Activated naive CD4-positive, alpha-beta T cell treated with anti-CD3 and anti-CD28 coated beads, Interleukin-2, amount 50 U/mL, for 24 hours (primary cell): ENCODE data around the gene RANBP3.
"Not testable (repeated sequence)": the region's sequence is repeated elsewhere in the genome, so short reads cannot be mapped to it uniquely, and the experiment has no call there.

Source experiments
- H3K27ac Mint-ChIP-seq: one replicate; pipeline ENCODE4 v1.8.0; 2021; ENCODE audit warnings: mild to moderate bottlenecking, mixed read lengths
- H3K27me3 Mint-ChIP-seq: one replicate; pipeline ENCODE4 v1.8.0; 2021; ENCODE audit warnings: mixed read lengths
- H3K36me3 Mint-ChIP-seq: one replicate; pipeline ENCODE4 v1.8.0; 2021; ENCODE audit warnings: mixed read lengths
- H3K4me1 Mint-ChIP-seq: one replicate; pipeline ENCODE4 v1.8.0; 2021; ENCODE audit warnings: mixed read lengths
- H3K4me3 Mint-ChIP-seq: one replicate; pipeline ENCODE4 v1.8.0; 2021; ENCODE audit warnings: mild to moderate bottlenecking, mixed read lengths
- H3K9me3 Mint-ChIP-seq: one replicate; pipeline ENCODE4 v1.8.0; 2021; ENCODE audit warnings: mixed read lengths

RANBP3 gene

GRCh38 chr19:5966941-5967340, 11.0 kb downstream of the RANBP3 start:
- no peak overlapping the region for H3K4me3 Mint-ChIP-seq
- no peaks in the 10 kb centered on the region for H3K9me3 Mint-ChIP-seq
- peak overlapping the region; percentile 14 for H3K27ac Mint-ChIP-seq
- no peaks in the 10 kb centered on the region for H3K27me3 Mint-ChIP-seq
- H3K36me3 Mint-ChIP-seq: no peaks in the 10 kb centered on the region
- peaks cover 92% of the 10 kb centered on the region for H3K4me1 Mint-ChIP-seq

DNA sequence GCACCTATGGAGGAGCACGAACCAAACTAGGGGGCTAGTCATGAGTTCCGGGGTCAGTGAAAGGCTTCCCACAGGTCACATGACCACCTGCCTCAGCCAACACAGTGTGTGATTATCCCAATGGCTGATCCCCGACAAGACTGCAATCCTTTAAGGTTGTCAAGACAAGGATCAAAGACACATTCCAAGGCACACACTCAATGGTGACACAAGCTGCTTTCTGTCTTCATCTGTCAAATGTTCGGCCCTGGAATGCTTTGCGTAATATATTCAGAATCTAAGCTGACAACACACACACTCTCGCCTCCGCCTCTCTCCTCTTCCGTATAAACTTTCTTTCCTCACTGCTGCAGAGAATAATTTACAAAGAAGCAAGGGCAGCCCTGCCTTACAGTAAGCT, 11.7 kb downstream of the RANBP3 start:
- peaks cover 93% of the 10 kb centered on the region for H3K4me1 Mint-ChIP-seq
- H3K27ac Mint-ChIP-seq: peak overlapping the region; percentile 94
- peak overlapping the region; percentile 42 for H3K4me3 Mint-ChIP-seq

DNA sequence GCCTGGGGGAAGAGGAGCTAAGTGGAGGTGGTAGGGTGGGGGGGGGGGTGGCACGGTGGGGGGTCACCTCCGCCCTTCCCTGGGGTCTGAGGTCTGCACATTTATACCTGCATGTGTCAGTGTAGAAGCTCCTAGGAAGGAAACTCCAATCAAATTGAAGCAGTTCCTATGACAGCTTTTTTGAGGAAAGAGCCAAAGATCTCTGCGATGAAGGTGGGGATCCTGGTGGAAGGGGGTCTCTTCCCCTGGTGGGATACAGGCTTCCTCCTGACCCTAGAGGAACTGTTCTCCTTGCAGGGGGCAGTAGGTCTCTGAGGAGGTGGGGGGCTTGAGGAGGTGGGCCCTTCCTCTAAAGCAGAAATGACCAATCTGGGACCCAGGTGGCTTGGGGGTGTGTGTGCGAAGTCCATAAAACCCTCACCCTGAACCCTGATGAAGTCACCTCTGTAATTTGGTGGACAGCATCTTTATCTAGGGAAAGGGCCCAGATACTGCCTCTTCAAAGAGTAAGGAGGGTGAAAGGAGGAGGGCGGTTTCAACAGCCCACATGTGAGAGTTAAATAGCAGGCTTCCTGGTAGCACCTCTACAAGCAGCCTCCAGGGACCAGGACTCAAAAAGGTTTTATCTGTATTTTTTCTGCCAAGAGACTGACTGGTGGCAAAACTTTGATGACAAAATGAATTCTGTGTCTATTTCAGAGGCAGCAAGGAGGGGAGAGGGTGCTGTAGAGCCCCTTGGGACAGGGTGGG, 12.9 kb downstream of the RANBP3 start:
- Mint-ChIP-seq H3K4me1 (peaks cover 96% of the 10 kb centered on the region), H3K9me3 (no peaks in the 10 kb centered on the region), H3K27me3 (no peaks in the 10 kb centered on the region), H3K27ac (no peak overlapping the region), H3K4me3 (peak overlapping the region; percentile 42), H3K36me3 (no peaks in the 10 kb centered on the region)

More for the DNA sequence above, 11.7 kb downstream of the RANBP3 start:
- H3K27me3 Mint-ChIP-seq: no peaks in the 10 kb centered on the region
- H3K36me3 Mint-ChIP-seq: no peaks in the 10 kb centered on the region
- H3K9me3 Mint-ChIP-seq: no peaks in the 10 kb centered on the region

- peaks cover 99% of the 10 kb centered on the region for H3K4me1 Mint-ChIP-seq
- H3K27ac Mint-ChIP-seq: peak overlapping the region; percentile 97
- no peaks in the 10 kb centered on the region for H3K36me3 Mint-ChIP-seq
- H3K27me3 Mint-ChIP-seq: no peaks in the 10 kb centered on the region
- H3K9me3 Mint-ChIP-seq: no peaks in the 10 kb centered on the region
- peak overlapping the region; percentile 39 for H3K4me3 Mint-ChIP-seq
These were observed 14.1 kb downstream of the RANBP3 start for GRCh38 chr19:5963855-5964254.

DNA sequence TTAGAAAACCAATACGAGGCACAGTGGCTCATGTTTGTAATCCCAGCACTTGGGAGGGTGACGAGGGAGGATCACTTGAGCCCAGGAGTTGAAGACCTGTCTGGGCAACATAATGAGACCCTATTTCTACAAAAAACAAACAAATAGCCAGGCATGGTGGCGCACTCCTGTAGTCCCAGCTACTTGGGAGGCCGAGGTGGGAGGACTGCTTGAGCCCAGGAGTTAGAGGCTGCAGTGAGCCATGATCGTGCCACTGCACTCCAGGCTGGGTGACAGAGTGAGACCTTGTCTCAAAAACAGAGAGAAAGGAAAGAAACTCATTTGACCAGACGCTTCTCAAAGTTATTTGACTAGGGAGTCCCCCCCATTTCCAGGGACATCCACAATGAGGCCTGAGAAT, 14.7 kb downstream of the RANBP3 start:
- Mint-ChIP-seq H3K27ac (peak overlapping the region; percentile 97), H3K4me1 (peaks cover 96% of the 10 kb centered on the region)
- H3K9me3 Mint-ChIP-seq, H3K27me3 Mint-ChIP-seq, H3K4me3 Mint-ChIP-seq, H3K36me3 Mint-ChIP-seq: not testable (repeated sequence)

GRCh38 chr19:5961969-5962945, 15.7 kb downstream of the RANBP3 start:
- H3K36me3 Mint-ChIP-seq: peaks cover 3% of the 10 kb centered on the region
- no peaks in the 10 kb centered on the region for H3K27me3 Mint-ChIP-seq
- H3K4me1 Mint-ChIP-seq: peaks cover 95% of the 10 kb centered on the region

DNA sequence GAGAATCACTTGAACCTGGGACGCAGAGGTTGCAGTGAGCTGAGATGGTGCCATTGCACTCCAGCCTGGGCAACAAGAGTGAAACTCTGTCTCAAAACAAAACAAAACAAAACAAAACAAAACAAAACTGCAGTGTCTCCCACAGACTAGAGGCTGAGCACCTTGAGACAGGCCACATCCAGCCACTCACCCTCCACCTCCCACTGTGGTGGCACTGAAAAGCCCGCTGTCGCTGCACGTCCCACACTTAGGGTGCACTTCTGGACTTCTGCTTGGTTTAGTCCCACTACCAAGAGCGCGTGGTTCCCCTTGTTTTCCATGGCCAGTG, 16.3 kb downstream of the RANBP3 start:
- H3K27ac Mint-ChIP-seq: peak overlapping the region; percentile 97
- H3K4me3 Mint-ChIP-seq: peak overlapping the region; percentile 79
- H3K4me1 Mint-ChIP-seq: peaks cover 95% of the 10 kb centered on the region
- not testable (repeated sequence) for H3K9me3 Mint-ChIP-seq, H3K36me3 Mint-ChIP-seq, H3K27me3 Mint-ChIP-seq

More at GRCh38 chr19:5961969-5962945, 15.7 kb downstream of the RANBP3 start:
- Mint-ChIP-seq H3K9me3 (no peaks in the 10 kb centered on the region), H3K27ac (peak overlapping the region; percentile 97), H3K4me3 (peak overlapping the region; percentile 79)

- peaks cover 3% of the 10 kb centered on the region for H3K36me3 Mint-ChIP-seq
- peaks cover 92% of the 10 kb centered on the region for H3K4me1 Mint-ChIP-seq
- no peaks in the 10 kb centered on the region for H3K9me3 Mint-ChIP-seq
- peak overlapping the region; percentile 79 for H3K27ac Mint-ChIP-seq
- H3K27me3 Mint-ChIP-seq: no peaks in the 10 kb centered on the region
- H3K4me3 Mint-ChIP-seq: peak overlapping the region; percentile 31
These were observed 17.6 kb downstream of the RANBP3 start for GRCh38 chr19:5960005-5961001.

- Mint-ChIP-seq H3K27ac (peak overlapping the region; percentile 62), H3K9me3 (no peaks in the 10 kb centered on the region), H3K36me3 (peaks cover 3% of the 10 kb centered on the region), H3K4me3 (no peak overlapping the region), H3K4me1 (peaks cover 89% of the 10 kb centered on the region), H3K27me3 (no peaks in the 10 kb centered on the region)
These were observed 18.5 kb downstream of the RANBP3 start for GRCh38 chr19:5959260-5960004.

GRCh38 chr19:5958851-5959122, 19.2 kb downstream of the RANBP3 start:
- no peaks in the 10 kb centered on the region for H3K9me3 Mint-ChIP-seq
- no peak overlapping the region for H3K4me3 Mint-ChIP-seq
- peak overlapping the region; percentile 62 for H3K27ac Mint-ChIP-seq
- no peaks in the 10 kb centered on the region for H3K27me3 Mint-ChIP-seq
- peaks cover 89% of the 10 kb centered on the region for H3K4me1 Mint-ChIP-seq
- H3K36me3 Mint-ChIP-seq: peaks cover 7% of the 10 kb centered on the region

DNA sequence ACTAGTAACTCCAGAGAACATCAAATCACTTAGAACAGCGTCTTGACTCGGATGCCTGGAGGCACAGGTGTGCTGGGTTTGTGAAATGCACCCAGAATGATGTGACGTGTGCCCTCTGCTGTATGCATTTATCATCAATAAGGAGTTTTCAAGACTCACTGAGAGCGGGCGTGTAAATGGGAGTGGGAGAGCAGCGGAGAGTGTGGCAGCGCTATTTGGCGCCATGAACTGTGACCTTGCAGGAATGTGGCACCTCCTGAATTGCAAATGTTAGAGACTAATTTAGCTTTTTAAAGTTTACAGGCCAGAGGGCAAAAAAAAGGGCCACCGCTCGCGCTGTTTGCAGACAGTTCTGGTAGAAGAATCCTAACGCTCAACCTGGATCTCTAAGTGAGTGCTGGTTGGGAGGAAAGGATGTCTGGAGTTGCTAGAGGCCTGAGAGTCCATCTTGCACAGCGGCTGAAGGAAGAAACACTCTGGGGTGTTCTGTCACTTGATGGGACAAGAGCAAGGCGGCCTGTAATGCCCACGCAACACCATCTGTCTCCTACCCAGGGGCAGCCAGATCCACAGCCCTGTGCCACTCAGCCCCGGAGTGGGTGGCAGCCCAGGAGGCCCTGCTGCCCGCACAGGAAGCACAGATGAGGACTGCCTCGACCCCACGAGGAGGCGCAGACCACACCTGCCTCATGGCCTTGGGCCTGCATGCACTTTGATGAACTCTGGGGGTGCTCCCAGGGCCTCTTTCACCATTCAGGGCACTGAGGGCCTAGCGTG, 19.7 kb downstream of the RANBP3 start:
- H3K9me3 Mint-ChIP-seq: no peaks in the 10 kb centered on the region
- peaks cover 89% of the 10 kb centered on the region for H3K4me1 Mint-ChIP-seq
- no peaks in the 10 kb centered on the region for H3K27me3 Mint-ChIP-seq
- peak overlapping the region; percentile 44 for H3K4me3 Mint-ChIP-seq
- no peak overlapping the region for H3K27ac Mint-ChIP-seq
- peaks cover 7% of the 10 kb centered on the region for H3K36me3 Mint-ChIP-seq

- Mint-ChIP-seq H3K4me3 (no peak overlapping the region), H3K4me1 (peaks cover 89% of the 10 kb centered on the region), H3K36me3 (peaks cover 7% of the 10 kb centered on the region), H3K9me3 (no peaks in the 10 kb centered on the region), H3K27me3 (no peaks in the 10 kb centered on the region), H3K27ac (peak overlapping the region; percentile 65)
These were observed 20.8 kb downstream of the RANBP3 start for GRCh38 chr19:5957170-5957569.

GRCh38 chr19:5956728-5957127, 21.2 kb downstream of the RANBP3 start:
- Mint-ChIP-seq H3K27ac (no peak overlapping the region), H3K4me1 (peaks cover 89% of the 10 kb centered on the region), H3K9me3 (no peaks in the 10 kb centered on the region), H3K27me3 (no peaks in the 10 kb centered on the region), H3K36me3 (peaks cover 7% of the 10 kb centered on the region), H3K4me3 (no peak overlapping the region)

- H3K27ac Mint-ChIP-seq: peak overlapping the region; percentile 79
These were observed 21.6 kb downstream of the RANBP3 start for GRCh38 chr19:5956323-5956722.

More at GRCh38 chr19:5956323-5956722, 21.6 kb downstream of the RANBP3 start:
- Mint-ChIP-seq H3K4me3 (no peak overlapping the region), H3K27me3 (no peaks in the 10 kb centered on the region), H3K9me3 (no peaks in the 10 kb centered on the region), H3K36me3 (peaks cover 7% of the 10 kb centered on the region), H3K4me1 (peaks cover 90% of the 10 kb centered on the region)
